ENCODE measurements around the gene IL25.
"Not testable (repeated sequence)": the region's sequence is repeated elsewhere in the genome, so short reads cannot be mapped to it uniquely, and the experiment has no call there.

Gene IL25

GRCh38 chr14:23411563-23412525, 39.2 kb downstream of the IL25 start:
- DNase-seq (ENCODE audit: low read depth) = no peak

- no peak for DNase-seq (ENCODE audit: low read depth)
Observed at GRCh38 chr14:23413681-23414080, 41.1 kb downstream of the IL25 start.

DNA sequence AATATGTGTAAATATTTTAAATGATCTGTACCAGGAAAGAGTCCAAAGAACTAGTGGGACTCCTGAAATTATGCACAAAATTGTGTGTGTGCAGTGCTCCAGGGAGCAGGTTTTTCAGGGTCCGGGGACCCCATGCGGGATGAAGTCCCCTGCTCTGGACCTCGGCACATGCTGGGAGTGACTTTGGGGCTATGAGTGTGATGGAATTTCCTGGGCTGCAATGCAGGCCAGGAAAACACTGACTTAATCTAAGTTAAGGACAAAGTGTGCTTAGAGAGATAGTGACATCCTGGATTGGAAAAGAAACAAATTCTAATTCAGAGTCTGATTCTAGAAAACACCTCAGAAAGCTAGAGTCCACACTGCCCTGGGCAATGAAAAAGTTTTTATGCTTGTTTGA, 41.6 kb downstream of the IL25 start:
- DNase-seq (ENCODE audit: low read depth) = no peak

DNA sequence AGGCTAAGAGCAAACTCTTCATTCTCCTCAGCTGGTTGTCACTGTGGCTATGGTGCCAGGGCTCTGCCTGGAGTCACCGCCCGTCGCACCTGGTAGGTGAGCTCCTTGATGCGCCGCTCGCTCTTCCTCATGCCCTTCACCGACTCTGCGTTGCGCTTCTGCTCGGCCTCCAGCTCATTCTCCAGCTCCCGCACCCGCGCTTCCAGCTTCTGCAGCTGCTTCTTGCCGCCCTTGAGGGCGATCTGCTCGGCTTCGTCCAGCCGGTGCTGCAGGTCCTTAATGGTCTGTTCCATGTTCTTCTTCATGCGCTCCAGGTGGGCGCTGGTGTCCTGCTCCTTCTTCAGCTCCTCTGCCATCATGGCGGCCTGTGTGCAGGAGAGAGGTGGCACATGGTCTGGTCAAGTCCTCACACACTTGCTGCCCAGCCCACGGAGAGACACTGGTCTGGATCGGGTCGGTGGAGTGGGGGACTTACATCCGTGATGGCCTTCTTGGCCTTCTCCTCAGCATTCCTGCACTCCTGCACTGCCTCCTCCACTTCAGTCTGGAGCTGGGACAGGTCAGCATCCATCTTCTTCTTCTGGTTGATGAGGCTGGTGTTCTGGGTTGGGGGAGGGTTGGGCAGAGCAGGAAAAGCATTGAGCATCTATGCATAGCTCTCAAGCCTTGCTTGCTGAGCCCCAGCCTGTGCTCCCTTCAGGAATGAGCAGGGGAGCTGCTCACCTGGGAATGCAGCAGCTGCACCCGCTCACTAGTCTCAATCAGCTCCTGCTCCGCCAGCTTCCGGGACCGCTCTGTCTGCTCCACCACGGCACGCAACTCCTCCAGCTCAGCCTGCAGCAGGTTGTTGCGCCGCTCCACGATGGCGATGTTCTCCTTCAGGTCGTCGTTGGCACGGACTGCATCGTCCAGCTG, 42.6 kb downstream of the IL25 start:
- no peak for DNase-seq (ENCODE audit: low read depth)

- DNase-seq (ENCODE audit: low read depth) = no peak
Observed at GRCh38 chr14:23415821-23416778, 43.5 kb downstream of the IL25 start.

- DNase-seq (ENCODE audit: low read depth) = no peak
Observed at GRCh38 chr14:23416801-23417200, 44.2 kb downstream of the IL25 start.

DNA sequence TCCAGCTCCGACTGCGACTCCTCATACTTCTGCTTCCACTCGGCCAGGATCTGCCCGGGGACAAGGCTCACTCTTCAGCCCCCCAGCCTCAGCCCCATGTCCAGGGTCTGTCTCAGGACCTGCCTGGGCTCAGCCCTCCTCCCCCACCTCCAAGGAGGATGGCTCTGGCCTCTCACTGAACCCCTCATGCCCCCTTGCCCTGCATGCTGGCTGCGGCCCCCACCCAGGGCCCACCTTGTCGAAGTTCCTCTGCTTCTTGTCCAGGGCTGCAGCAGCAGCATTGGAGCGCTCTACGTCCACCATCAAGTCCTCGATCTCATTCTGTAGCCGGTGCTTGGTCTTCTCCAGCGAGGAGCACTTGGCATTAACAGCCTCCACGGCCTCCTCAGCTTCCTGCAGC, 44.7 kb downstream of the IL25 start:
- not testable (repeated sequence) for DNase-seq (ENCODE audit: low read depth)

GRCh38 chr14:23418021-23418420, 45.4 kb downstream of the IL25 start:
- no peak for DNase-seq (ENCODE audit: low read depth)

- not testable (repeated sequence) for DNase-seq (ENCODE audit: low read depth)
Observed at GRCh38 chr14:23419646-23420045, 47.0 kb downstream of the IL25 start.

GRCh38 chr14:23421594-23421993, 49.0 kb downstream of the IL25 start:
- no peak for DNase-seq (ENCODE audit: low read depth)

DNA sequence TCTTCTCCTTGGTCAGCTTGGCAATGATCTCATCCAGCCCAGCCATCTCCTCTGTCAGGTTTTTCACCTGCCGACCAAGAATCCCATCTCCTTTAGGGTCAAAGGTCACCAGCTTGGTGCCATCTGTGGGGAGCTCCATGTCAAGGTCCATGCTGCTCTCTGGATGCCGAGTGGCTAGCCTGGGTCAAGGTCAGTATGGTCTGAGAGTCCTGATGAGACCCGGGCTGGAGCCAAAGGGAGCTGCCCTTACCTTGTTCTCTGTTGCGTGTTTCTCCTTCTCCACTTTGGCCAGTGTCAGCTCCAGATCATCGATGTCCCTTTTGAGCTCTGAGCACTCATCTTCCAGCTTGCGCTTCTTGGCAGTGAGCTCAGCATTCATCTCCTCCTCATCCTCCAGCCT, 51.0 kb downstream of the IL25 start:
- no peak for DNase-seq (ENCODE audit: low read depth)

DNA sequence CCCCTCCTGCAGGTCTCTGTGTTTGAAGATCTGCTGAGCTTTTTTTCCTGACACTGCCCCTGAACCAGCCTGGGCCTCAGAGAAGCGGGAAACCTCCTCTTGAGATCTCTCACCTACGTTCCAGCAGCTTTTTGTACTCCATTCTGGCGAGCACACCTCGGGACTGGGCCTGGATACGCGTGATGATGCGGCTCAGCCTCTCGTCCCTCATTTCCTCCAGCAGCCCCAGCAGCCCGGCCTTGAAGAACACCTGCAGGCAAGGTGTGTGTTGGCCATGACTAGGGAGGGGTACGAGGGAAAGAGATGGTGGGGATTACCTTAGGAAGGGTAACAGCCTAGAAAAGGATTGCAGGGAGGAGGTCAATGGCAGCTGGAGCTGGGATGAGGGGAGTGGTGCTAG, 52.6 kb downstream of the IL25 start:
- no peak for DNase-seq (ENCODE audit: low read depth)

DNA sequence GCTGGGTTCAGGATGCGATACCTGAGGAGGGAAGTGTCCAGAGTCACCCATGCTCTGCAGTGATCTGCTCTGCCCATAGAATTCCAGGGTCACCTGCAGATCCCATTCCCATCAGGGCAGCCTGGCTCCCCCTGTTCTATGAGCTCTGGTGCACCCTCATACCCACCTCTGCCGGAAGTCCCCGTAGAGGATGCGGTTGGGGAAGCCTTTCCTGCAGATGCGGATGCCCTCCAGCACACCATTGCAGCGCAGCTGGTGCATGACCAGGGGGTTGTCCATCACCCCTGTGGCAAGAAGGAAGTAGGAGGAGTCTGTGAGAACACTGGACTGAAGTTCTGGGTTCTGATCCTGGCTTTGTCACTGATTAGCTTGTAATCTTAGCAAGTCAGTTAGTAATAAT, 53.2 kb downstream of the IL25 start:
- DNase-seq (ENCODE audit: low read depth) = not testable (repeated sequence)
